Tibial nerve (tissue), 4 donors: ENCODE data around the gene NADK.

Source experiments
- CTCF ChIP-seq, 5 experiments: fragments of 200-600 bp in 3 of 5; fragments of 450-650 bp in 2 of 5; sonication (generic) in 3 of 5; IDR thresholded peaks; one replicate each; pipeline ENCODE4 v1.5.1; 2016 to 2019; ENCODE audit warnings: antibody characterized with exemption in 5 of 5, mild to moderate bottlenecking in 3 of 5, moderate library complexity in 2 of 5
- EP300 ChIP-seq, 2 donors: sonication (generic); formaldehyde crosslinking; IDR thresholded peaks; one replicate each; pipeline ENCODE4 v1.6.1; 2017; ENCODE audit warnings: antibody characterized with exemption in 2 of 2, mild to moderate bottlenecking in 1 of 2
- POLR2A ChIP-seq, 2 donors: fragments of 450-650 bp; IDR thresholded peaks; one replicate each; pipeline ENCODE4 v1.6.1; 2017; ENCODE audit warnings: antibody characterized with exemption in 2 of 2, mild to moderate bottlenecking in 2 of 2, moderate library complexity in 2 of 2

GRCh38 chr1:1777950-1778662, at the start of gene NADK:
- TF ChIP-seq CTCF (IDR thresholded peaks at IDR 0.05) (peak in 2 of 5 experiments; percentile 8 to 28), EP300 (IDR thresholded peaks at IDR 0.05) (no peak), POLR2A (IDR thresholded peaks at IDR 0.05) (peak; percentile 32 to 72)
